WTC11 (cell line): ENCODE data around the gene MLXIP. TPM values are rescaled to one million over a fixed set of nuclear protein-coding genes. Genes with fewer than 3 reads are reported as not detected.
A peak's percentile ranks its signal among the peaks of the same experiment; 100 is the strongest.

Source experiments
- ATAC-seq: fragments of 200-7000 bp; cut with Tn5 transposase; 2 replicates; pipeline ENCODE4 v1.10.0; 2021; ENCODE audit warnings: mild to moderate bottlenecking, moderate library complexity
- CTCF ChIA-PET: fragments of 300-600 bp; sonication (Branson Sonifier 250); formaldehyde crosslinking; loops from one replicate; lab custom pipeline; 2021; ENCODE audit warnings: antibody characterized with exemption; lab: Charles Lee
- POLR2A ChIA-PET: fragments of 350-600 bp; sonication (Branson Sonifier 250); formaldehyde crosslinking; loops from one replicate; lab custom pipeline; 2021; ENCODE audit warnings: antibody characterized with exemption; lab: Charles Lee
- DNase-seq: peaks from one replicate; pipeline ENCODE4 v3.0.0; 2021; ENCODE audit warnings: low spot score
- H3K27ac Mint-ChIP-seq: 2 replicates; pipeline ENCODE4 v1.8.0; 2021; ENCODE audit warnings: mixed read lengths
- H3K27me3 Mint-ChIP-seq: 2 replicates; pipeline ENCODE4 v1.8.0; 2021; ENCODE audit warnings: low read depth, mild to moderate bottlenecking, moderate library complexity, mixed read lengths
- H3K36me3 Mint-ChIP-seq: 2 replicates; pipeline ENCODE4 v1.8.0; 2021; ENCODE audit warnings: mixed read lengths
- H3K4me1 Mint-ChIP-seq: 2 replicates; pipeline ENCODE4 v1.8.0; 2022; ENCODE audit warnings: mixed read lengths
- H3K4me3 Mint-ChIP-seq: 2 replicates; pipeline ENCODE4 v1.8.0; 2021; ENCODE audit warnings: mild to moderate bottlenecking, moderate library complexity, mixed read lengths
- H3K9me3 Mint-ChIP-seq: 2 replicates; pipeline ENCODE4 v1.8.0; 2021; ENCODE audit warnings: mixed read lengths
- AFF4 ChIP-seq: sonication (generic); formaldehyde crosslinking; IDR thresholded peaks from 2 replicates; pipeline ENCODE4 v1.8.1; 2023; ENCODE audit warnings: mild to moderate bottlenecking, missing genetic modification reagents, borderline replicate concordance
- ATF3 ChIP-seq: sonication (generic); formaldehyde crosslinking; conservative IDR thresholded peaks from 2 replicates; pipeline ENCODE4 v1.8.1; 2022; ENCODE audit warnings: mild to moderate bottlenecking, missing genetic modification reagents
- ERG ChIP-seq: fragments of 250-450 bp; sonication (Bioruptor Pico); IDR thresholded peaks from 2 replicates; pipeline ENCODE4 v1.8.0; 2021; ENCODE audit warnings: mild to moderate bottlenecking
- FOXK1 ChIP-seq: sonication (generic); formaldehyde crosslinking; IDR thresholded peaks from 2 replicates; pipeline ENCODE4 v1.8.0; 2022; ENCODE audit warnings: mild to moderate bottlenecking, moderate library complexity, missing genetic modification reagents
- JAZF1 ChIP-seq: fragments of 250-450 bp; sonication (Bioruptor Pico); IDR thresholded peaks from 2 replicates; pipeline ENCODE4 v1.9.0; 2021; ENCODE audit warnings: moderate library complexity, mild to moderate bottlenecking, inconsistent platforms
- NFE2L1 ChIP-seq: sonication (generic); formaldehyde crosslinking; IDR thresholded peaks from 2 replicates; pipeline ENCODE4 v1.8.1; 2023; ENCODE audit warnings: missing genetic modification reagents
- NR1H2 ChIP-seq: sonication (generic); formaldehyde crosslinking; IDR thresholded peaks from 2 replicates; pipeline ENCODE4 v1.9.0; 2021; ENCODE audit warnings: mild to moderate bottlenecking, moderate library complexity, missing genetic modification reagents
- SMAD3 ChIP-seq: sonication (generic); formaldehyde crosslinking; IDR thresholded peaks from 2 replicates; pipeline ENCODE4 v1.8.0; 2022; ENCODE audit warnings: missing genetic modification reagents, mild to moderate bottlenecking, borderline replicate concordance
- TEAD1 ChIP-seq: sonication (generic); formaldehyde crosslinking; IDR thresholded peaks from 2 replicates; pipeline ENCODE4 v1.8.0; 2022; ENCODE audit warnings: mild to moderate bottlenecking, missing genetic modification reagents
- ZNF219 ChIP-seq: sonication (generic); formaldehyde crosslinking; IDR thresholded peaks from 2 replicates; pipeline ENCODE4 v1.8.0; 2023; ENCODE audit warnings: missing genetic modification reagents, mild to moderate bottlenecking, borderline replicate concordance
- ZNF425 ChIP-seq: fragments of 250-450 bp; sonication (Bioruptor Pico); conservative IDR thresholded peaks from 2 replicates; pipeline ENCODE4 v1.9.0; 2021; ENCODE audit warnings: mild to moderate bottlenecking
- ZNF532 ChIP-seq: fragments of 250-450 bp; sonication (Bioruptor Pico); IDR thresholded peaks from 2 replicates; pipeline ENCODE4 v1.9.0; 2021; ENCODE audit warnings: mild to moderate bottlenecking, borderline replicate concordance
- total RNA-seq: library from RNA; stranded (reverse); gene quantifications from 3 replicates; pipeline ENCODE4 v1.2.3, GENCODE V29; 2021
- TF ChIP-seq, protein P1 (sequence below): sonication (generic); formaldehyde crosslinking; IDR thresholded peaks from 2 replicates; pipeline ENCODE4 v1.8.1; 2023; ENCODE audit warnings: mild to moderate bottlenecking, missing genetic modification reagents
- TF ChIP-seq, protein P2 (sequence below): sonication (generic); formaldehyde crosslinking; IDR thresholded peaks from 2 replicates; pipeline ENCODE4 v1.8.0; 2023; ENCODE audit warnings: missing genetic modification reagents, mild to moderate bottlenecking, borderline replicate concordance
- TF ChIP-seq, protein P3 (sequence below): sonication (generic); formaldehyde crosslinking; IDR thresholded peaks from 2 replicates; pipeline ENCODE4 v1.8.1; 2022; ENCODE audit warnings: low read depth, missing genetic modification reagents, borderline replicate concordance

The MLXIP gene
- total RNA-seq, 1 experiment from 2014 or later = 49.4 TPM

DNA sequence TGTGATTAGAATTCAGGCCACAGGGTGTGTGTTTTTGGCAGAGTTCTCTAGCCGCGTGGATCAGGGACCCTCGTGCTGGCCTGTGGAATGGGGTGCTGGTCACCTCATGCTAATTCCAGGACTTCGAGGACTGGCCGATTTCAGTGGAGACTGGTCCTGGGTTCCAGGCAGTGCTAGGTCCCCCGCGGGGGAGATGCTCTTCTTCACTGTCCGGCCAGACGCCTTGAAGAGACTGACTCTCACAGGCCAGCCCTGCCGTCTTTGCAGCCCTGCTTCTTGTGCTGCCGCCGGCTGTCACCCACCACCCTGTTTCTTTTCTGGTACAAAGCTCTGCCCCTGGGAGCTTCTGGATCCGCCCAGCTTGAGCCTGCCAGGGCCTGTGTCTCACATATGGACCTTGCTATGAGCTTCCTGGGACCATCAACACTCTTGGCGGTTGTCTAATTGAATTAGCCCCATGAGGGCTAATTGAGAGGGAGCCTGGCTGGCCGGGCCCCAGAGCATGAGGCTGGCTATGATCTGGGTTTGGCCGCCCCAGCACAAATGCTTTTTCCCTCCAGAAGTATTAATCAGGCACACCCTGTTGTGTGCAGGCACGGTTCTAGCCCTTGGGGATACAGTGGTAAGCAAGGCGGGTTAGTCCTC, 8.2 kb downstream of the MLXIP start:
- Mint-ChIP-seq H3K9me3 (no peaks in the 10 kb centered on the region), H3K36me3 (peaks cover 11% of the 10 kb centered on the region), H3K27me3 (no peaks in the 10 kb centered on the region), H3K27ac (peak overlapping the region; percentile 62), H3K4me3 (no peak overlapping the region), H3K4me1 (peaks cover 32% of the 10 kb centered on the region)
- ATAC-seq (no peak), DNase-seq (no peak)
- ChIA-PET CTCF (interaction anchor here (1.6 to 2.3 kb wide), 2 partner anchors 8 to 32 kb away, joined by 7 to 9 read pairs; partner anchors contain the start of gene MLXIP), POLR2A (no interaction called here)
- no peak for TF ChIP-seq JAZF1 (CRISPR knock-in tag)
- TF ChIP-seq TEAD1 (CRISPR knock-in tag) = no peak
- TF ChIP-seq ZNF425 (CRISPR knock-in tag) = no peak
- no peak for TF ChIP-seq NFE2L1 (CRISPR knock-in tag)
- TF ChIP-seq NR1H2 (CRISPR knock-in tag) = no peak
- TF ChIP-seq ATF3 (CRISPR knock-in tag) = no peak
- TF ChIP-seq SMAD3 (CRISPR knock-in tag) = no peak
- TF ChIP-seq, protein P1, sequence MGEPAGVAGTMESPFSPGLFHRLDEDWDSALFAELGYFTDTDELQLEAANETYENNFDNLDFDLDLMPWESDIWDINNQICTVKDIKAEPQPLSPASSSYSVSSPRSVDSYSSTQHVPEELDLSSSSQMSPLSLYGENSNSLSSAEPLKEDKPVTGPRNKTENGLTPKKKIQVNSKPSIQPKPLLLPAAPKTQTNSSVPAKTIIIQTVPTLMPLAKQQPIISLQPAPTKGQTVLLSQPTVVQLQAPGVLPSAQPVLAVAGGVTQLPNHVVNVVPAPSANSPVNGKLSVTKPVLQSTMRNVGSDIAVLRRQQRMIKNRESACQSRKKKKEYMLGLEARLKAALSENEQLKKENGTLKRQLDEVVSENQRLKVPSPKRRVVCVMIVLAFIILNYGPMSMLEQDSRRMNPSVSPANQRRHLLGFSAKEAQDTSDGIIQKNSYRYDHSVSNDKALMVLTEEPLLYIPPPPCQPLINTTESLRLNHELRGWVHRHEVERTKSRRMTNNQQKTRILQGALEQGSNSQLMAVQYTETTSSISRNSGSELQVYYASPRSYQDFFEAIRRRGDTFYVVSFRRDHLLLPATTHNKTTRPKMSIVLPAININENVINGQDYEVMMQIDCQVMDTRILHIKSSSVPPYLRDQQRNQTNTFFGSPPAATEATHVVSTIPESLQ (CRISPR knock-in tag) = no peak
- no peak for TF ChIP-seq ERG (CRISPR knock-in tag)
- TF ChIP-seq AFF4 (CRISPR knock-in tag) = no peak
- TF ChIP-seq, protein P2, sequence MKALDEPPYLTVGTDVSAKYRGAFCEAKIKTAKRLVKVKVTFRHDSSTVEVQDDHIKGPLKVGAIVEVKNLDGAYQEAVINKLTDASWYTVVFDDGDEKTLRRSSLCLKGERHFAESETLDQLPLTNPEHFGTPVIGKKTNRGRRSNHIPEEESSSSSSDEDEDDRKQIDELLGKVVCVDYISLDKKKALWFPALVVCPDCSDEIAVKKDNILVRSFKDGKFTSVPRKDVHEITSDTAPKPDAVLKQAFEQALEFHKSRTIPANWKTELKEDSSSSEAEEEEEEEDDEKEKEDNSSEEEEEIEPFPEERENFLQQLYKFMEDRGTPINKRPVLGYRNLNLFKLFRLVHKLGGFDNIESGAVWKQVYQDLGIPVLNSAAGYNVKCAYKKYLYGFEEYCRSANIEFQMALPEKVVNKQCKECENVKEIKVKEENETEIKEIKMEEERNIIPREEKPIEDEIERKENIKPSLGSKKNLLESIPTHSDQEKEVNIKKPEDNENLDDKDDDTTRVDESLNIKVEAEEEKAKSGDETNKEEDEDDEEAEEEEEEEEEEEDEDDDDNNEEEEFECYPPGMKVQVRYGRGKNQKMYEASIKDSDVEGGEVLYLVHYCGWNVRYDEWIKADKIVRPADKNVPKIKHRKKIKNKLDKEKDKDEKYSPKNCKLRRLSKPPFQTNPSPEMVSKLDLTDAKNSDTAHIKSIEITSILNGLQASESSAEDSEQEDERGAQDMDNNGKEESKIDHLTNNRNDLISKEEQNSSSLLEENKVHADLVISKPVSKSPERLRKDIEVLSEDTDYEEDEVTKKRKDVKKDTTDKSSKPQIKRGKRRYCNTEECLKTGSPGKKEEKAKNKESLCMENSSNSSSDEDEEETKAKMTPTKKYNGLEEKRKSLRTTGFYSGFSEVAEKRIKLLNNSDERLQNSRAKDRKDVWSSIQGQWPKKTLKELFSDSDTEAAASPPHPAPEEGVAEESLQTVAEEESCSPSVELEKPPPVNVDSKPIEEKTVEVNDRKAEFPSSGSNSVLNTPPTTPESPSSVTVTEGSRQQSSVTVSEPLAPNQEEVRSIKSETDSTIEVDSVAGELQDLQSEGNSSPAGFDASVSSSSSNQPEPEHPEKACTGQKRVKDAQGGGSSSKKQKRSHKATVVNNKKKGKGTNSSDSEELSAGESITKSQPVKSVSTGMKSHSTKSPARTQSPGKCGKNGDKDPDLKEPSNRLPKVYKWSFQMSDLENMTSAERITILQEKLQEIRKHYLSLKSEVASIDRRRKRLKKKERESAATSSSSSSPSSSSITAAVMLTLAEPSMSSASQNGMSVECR = no peak
- TF ChIP-seq ZNF532 (CRISPR knock-in tag) = no peak
- TF ChIP-seq FOXK1 (CRISPR knock-in tag) = no peak
- TF ChIP-seq, protein P3, sequence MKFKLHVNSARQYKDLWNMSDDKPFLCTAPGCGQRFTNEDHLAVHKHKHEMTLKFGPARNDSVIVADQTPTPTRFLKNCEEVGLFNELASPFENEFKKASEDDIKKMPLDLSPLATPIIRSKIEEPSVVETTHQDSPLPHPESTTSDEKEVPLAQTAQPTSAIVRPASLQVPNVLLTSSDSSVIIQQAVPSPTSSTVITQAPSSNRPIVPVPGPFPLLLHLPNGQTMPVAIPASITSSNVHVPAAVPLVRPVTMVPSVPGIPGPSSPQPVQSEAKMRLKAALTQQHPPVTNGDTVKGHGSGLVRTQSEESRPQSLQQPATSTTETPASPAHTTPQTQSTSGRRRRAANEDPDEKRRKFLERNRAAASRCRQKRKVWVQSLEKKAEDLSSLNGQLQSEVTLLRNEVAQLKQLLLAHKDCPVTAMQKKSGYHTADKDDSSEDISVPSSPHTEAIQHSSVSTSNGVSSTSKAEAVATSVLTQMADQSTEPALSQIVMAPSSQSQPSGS (CRISPR knock-in tag) = no peak
- TF ChIP-seq ZNF219 (CRISPR knock-in tag) = no peak
